H9 (cell line): ENCODE measurements around the gene PLEKHD1. TPM values are rescaled to one million over a fixed set of nuclear protein-coding genes. Genes with fewer than 3 reads are reported as not detected.
A peak's percentile ranks its signal among the peaks of the same experiment; 100 is the strongest.

Experiments
- DNase-seq: peaks from one replicate; pipeline ENCODE4 v3.0.0-alpha.2; 2017
- H2AFZ ChIP-seq: one replicate; pipeline ENCODE4 v1.6.1; 2013; ENCODE audit warnings: mild to moderate bottlenecking, low read length, control low read depth, moderate library complexity
- H2AK5ac ChIP-seq: 2 replicates; pipeline ENCODE4 v1.6.1; 2013; ENCODE audit warnings: low read length, control low read depth, mixed read lengths; ENCODE audit not compliant: insufficient read length
- H2BK120ac ChIP-seq: one replicate; pipeline ENCODE4 v1.6.1; 2013; ENCODE audit warnings: low read depth, mild to moderate bottlenecking, low read length, control low read depth, inconsistent platforms; ENCODE audit not compliant: poor library complexity, severe bottlenecking
- H2BK12ac ChIP-seq: 2 replicates; pipeline ENCODE4 v1.6.1; 2013; ENCODE audit warnings: low read length, control low read depth, mixed read lengths, low read depth; ENCODE audit not compliant: insufficient read length
- H2BK15ac ChIP-seq: 2 replicates; pipeline ENCODE4 v1.6.1; 2013; ENCODE audit warnings: low read depth, low read length, control low read depth
- H2BK20ac ChIP-seq: one replicate; pipeline ENCODE4 v1.6.1; 2013; ENCODE audit warnings: low read depth, mild to moderate bottlenecking, low read length, control low read depth, inconsistent platforms; ENCODE audit not compliant: poor library complexity, severe bottlenecking
- H2BK5ac ChIP-seq: 2 replicates; pipeline ENCODE4 v1.6.1; 2013; ENCODE audit warnings: low read length, control low read depth, mixed read lengths; ENCODE audit not compliant: insufficient read length
- H3K14ac ChIP-seq: 2 replicates; pipeline ENCODE4 v1.6.1; 2013; ENCODE audit warnings: low read length, control low read depth; ENCODE audit not compliant: insufficient read depth
- H3K18ac ChIP-seq: 2 replicates; pipeline ENCODE4 v1.6.1; 2013; ENCODE audit warnings: low read depth, mild to moderate bottlenecking, mixed read lengths, low read length, control low read depth; ENCODE audit not compliant: insufficient read length
- H3K23ac ChIP-seq: 2 replicates; pipeline ENCODE4 v1.6.1; 2013; ENCODE audit warnings: low read length, control low read depth, mixed read lengths, low read depth; ENCODE audit not compliant: insufficient read length
- H3K23me2 ChIP-seq: 2 replicates; pipeline ENCODE4 v1.6.1; 2013; ENCODE audit warnings: low read depth, mild to moderate bottlenecking, mixed read lengths, low read length, control low read depth; ENCODE audit not compliant: insufficient read length, poor library complexity, severe bottlenecking
- H3K27ac ChIP-seq: 2 replicates; pipeline ENCODE4 v1.5.1; 2013; ENCODE audit warnings: low read length, control low read depth, mixed read lengths, low read depth; ENCODE audit not compliant: insufficient read length
- H3K27me3 ChIP-seq: 2 replicates; pipeline ENCODE4 v1.6.1; 2013; ENCODE audit warnings: low read length, control low read depth, inconsistent platforms; ENCODE audit not compliant: insufficient read depth
- H3K4ac ChIP-seq: 2 replicates; pipeline ENCODE4 v1.6.1; 2013; ENCODE audit warnings: low read depth, mild to moderate bottlenecking, control low read depth, inconsistent platforms, low read length, moderate library complexity
- H3K4me1 ChIP-seq: 2 replicates; pipeline ENCODE4 v1.6.1; 2013; ENCODE audit warnings: low read length, control low read depth, inconsistent platforms; ENCODE audit not compliant: insufficient read depth
- H3K4me2 ChIP-seq: 2 replicates; pipeline ENCODE4 v1.6.1; 2013; ENCODE audit warnings: low read length, control low read depth, mixed read lengths; ENCODE audit not compliant: insufficient read length, insufficient read depth
- H3K56ac ChIP-seq: 2 replicates; pipeline ENCODE4 v1.6.1; 2013; ENCODE audit warnings: low read depth, mild to moderate bottlenecking, mixed read lengths, low read length, control low read depth; ENCODE audit not compliant: insufficient read length
- H3K79me1 ChIP-seq: 2 replicates; pipeline ENCODE4 v1.6.1; 2013; ENCODE audit warnings: low read depth, mild to moderate bottlenecking, moderate library complexity, low read length, control low read depth, inconsistent platforms; ENCODE audit not compliant: insufficient read depth, poor library complexity, severe bottlenecking
- H3K79me2 ChIP-seq: 2 replicates; pipeline ENCODE4 v1.6.1; 2013; ENCODE audit warnings: low read length, control low read depth, inconsistent platforms; ENCODE audit not compliant: insufficient read depth
- H3K9ac ChIP-seq: 2 replicates; pipeline ENCODE4 v1.6.1; 2013; ENCODE audit warnings: low read length, control low read depth, mixed read lengths; ENCODE audit not compliant: insufficient read length; ENCODE audit errors: extremely low read depth
- H3K9me3 ChIP-seq: one replicate; pipeline ENCODE4 v1.6.1; 2013; ENCODE audit warnings: low read depth, low read length, inconsistent platforms; ENCODE audit not compliant: control insufficient read depth
- H3T11ph ChIP-seq: one replicate; pipeline ENCODE4 v1.6.1; 2013; ENCODE audit warnings: mild to moderate bottlenecking, low read length, control low read depth, inconsistent platforms
- H4K20me1 ChIP-seq: one replicate; pipeline ENCODE4 v1.6.1; 2013; ENCODE audit not compliant: control insufficient read depth, insufficient read length, insufficient read depth
- H4K5ac ChIP-seq: 2 replicates; pipeline ENCODE4 v1.6.1; 2013; ENCODE audit warnings: low read depth, mild to moderate bottlenecking, mixed read lengths, low read length, control low read depth; ENCODE audit not compliant: insufficient read length
- H4K8ac ChIP-seq: replicated peaks from 2 replicates; pipeline ENCODE4 v1.6.1; 2013; ENCODE audit warnings: low read length, control low read depth, mixed read lengths, low read depth; ENCODE audit not compliant: insufficient read length
- H4K91ac ChIP-seq: 2 replicates; pipeline ENCODE4 v1.6.1; 2013; ENCODE audit warnings: low read depth, mild to moderate bottlenecking, moderate library complexity, mixed read lengths, low read length, control low read depth; ENCODE audit not compliant: insufficient read length
- H3K27ac Mint-ChIP-seq, 3 experiments: 2 replicates in 2 of 3; 3 replicates in 1 of 3; pipeline ENCODE4 v1.8.0; 2020 to 2021; ENCODE audit warnings: mixed read lengths in 3 of 3, mild to moderate bottlenecking in 1 of 3, moderate library complexity in 1 of 3
- H3K27me3 Mint-ChIP-seq: 2 replicates; pipeline ENCODE4 v1.8.0; 2021; ENCODE audit warnings: low read depth, mild to moderate bottlenecking, moderate library complexity, mixed read lengths
- H3K36me3 Mint-ChIP-seq, 3 experiments: 2 replicates in 2 of 3; 3 replicates in 1 of 3; pipeline ENCODE4 v1.8.0; 2020 to 2021; ENCODE audit warnings: low read depth in 3 of 3, mixed read lengths in 3 of 3; ENCODE audit not compliant: insufficient read depth in 1 of 3
- H3K4me1 Mint-ChIP-seq, 2 experiments: 2 replicates each; pipeline ENCODE4 v1.8.0; 2020; ENCODE audit warnings: mixed read lengths in 2 of 2
- H3K4me3 Mint-ChIP-seq, 2 experiments: 2 replicates in 1 of 2; 3 replicates in 1 of 2; pipeline ENCODE4 v1.8.0; 2020 to 2021; ENCODE audit warnings: mild to moderate bottlenecking in 2 of 2, mixed read lengths in 2 of 2, moderate library complexity in 1 of 2
- H3K9me3 Mint-ChIP-seq, 2 experiments: 2 replicates in 1 of 2; 3 replicates in 1 of 2; pipeline ENCODE4 v1.8.0; 2020; ENCODE audit warnings: mild to moderate bottlenecking in 2 of 2, mixed read lengths in 2 of 2, moderate library complexity in 1 of 2
- CTCF ChIP-seq: fragments of 200-600 bp; sonication (generic); conservative IDR thresholded peaks from 3 replicates; pipeline ENCODE4 v1.8.0; 2021; ENCODE audit warnings: antibody characterized with exemption, mild to moderate bottlenecking
- WGBS: extraction: QIAGEN DNeasy Blood & Tissue Kit; methylation state at CpG from one replicate; pipeline ENCODE4 v1.1.7; 2013; ENCODE audit warnings: missing lambda C conversion rate, low lambda C conversion rate, mixed read lengths; ENCODE audit not compliant: insufficient read length; ENCODE audit errors: extremely low coverage; 5-methylcytosine and 5-hydroxymethylcytosine counted together
- total RNA-seq: library from RNA; stranded (reverse); gene quantifications from 2 replicates; pipeline ENCODE4 v1.2.1, GENCODE V29; 2021

PLEKHD1 gene
- total RNA-seq, 1 experiment from 2014 or later: 0.37 TPM

DNA sequence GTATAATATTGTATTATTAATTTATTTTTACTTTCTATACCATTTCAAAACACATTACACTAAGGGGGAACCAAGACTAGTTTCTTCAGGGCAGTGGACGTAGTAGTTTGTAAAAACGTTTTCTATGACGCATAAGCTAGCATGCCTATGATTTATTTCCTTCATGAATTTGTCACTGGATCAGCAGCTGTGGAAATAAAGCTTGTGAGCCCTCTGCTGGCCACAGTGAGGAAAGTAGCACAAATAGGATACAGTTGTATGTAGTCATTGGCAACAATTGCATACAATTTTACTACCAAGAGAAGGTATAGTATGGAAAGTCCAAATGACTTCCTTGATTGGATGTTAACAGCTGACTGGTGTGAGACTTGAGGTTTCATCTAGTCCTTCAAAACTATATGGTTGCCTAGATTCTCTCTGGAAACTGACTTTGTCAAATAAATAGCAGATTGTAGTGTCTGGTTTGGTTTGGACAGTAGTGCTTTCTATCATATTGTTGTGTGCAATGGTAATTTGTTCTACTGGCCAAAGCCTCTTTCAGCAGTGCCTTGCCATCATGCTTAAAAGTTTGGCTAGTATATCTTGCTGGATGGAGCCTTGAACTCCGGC lies 24.3 kb upstream of the PLEKHD1 start:
- H3K4me3 Mint-ChIP-seq: no peak overlapping the region
- Histone ChIP-seq H3K4ac (no peak overlapping the region), H3K23me2 (no peaks in the 10 kb centered on the region), H3K79me2 (no peaks in the 10 kb centered on the region), H3K9ac (no peak overlapping the region), H2BK120ac (no peak overlapping the region), H3T11ph (no peak overlapping the region), H2AK5ac (no peak overlapping the region), H4K91ac (no peak overlapping the region), H4K8ac (no peak overlapping the region), H3K14ac (no peak overlapping the region), H2BK15ac (no peak overlapping the region), H3K56ac (no peak overlapping the region), H2AFZ (no peak overlapping the region), H3K9me3 (no peaks in the 10 kb centered on the region), H3K27ac (no peak overlapping the region), H2BK20ac (no peak overlapping the region), H3K4me2 (no peak overlapping the region), H3K79me1 (no peaks in the 10 kb centered on the region), H2BK5ac (no peak overlapping the region), H3K23ac (no peak overlapping the region), H3K27me3 (no peaks in the 10 kb centered on the region), H4K5ac (no peak overlapping the region), H3K18ac (no peak overlapping the region), H3K4me1 (no peaks in the 10 kb centered on the region), H2BK12ac (no peak overlapping the region), H4K20me1 (no peaks in the 10 kb centered on the region)
- H3K36me3 Mint-ChIP-seq: peaks cover 6 to 20% (median 13%) of the 10 kb centered on the region in 3 experiments; a peak in 6 of 7 replicates
- WGBS: no CpG with 5 or more reads among the region's 4 CpGs
- DNase-seq: no peak
- TF ChIP-seq CTCF: peak; percentile 82
- no peak overlapping the region for H3K27ac Mint-ChIP-seq
- no peaks in the 10 kb centered on the region for H3K27me3 Mint-ChIP-seq
- no peaks in the 10 kb centered on the region for H3K9me3 Mint-ChIP-seq
- H3K4me1 Mint-ChIP-seq: no peaks in the 10 kb centered on the region
